NCI-H345 (cell line): ENCODE data around the gene USP2.

Source experiments
- DNase-seq: peaks from one replicate; lab custom pipeline; 2025; lab: John Stamatoyannopoulos, UW

Gene USP2

GRCh38 chr11:119381181-119381988 lies at the start of gene USP2:
USP2 (minus strand) TSS chr11:119381690; CDS start chr11:119373480, 8,210 bp downstream.
- DNase-seq = peak; percentile 96

DNA sequence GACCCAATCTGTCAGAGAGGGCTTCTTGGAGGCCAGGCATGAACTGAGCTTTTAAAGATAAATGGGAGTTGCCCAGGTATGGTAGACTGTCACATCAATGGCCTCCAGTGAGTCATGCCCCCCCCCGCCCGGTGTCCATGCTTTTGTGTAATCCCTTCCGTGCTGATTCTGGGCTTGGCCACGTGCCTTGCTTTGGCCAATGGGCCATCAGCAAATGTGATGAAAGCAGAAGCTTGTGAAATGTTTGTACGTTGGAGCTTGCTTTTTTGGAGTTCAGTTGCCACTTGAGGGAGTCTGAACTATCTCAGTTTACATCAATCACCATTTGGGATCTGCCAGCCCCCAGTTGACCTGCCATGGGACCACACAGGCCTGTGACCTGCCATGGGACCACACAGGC lies 45.8 kb upstream of the USP2 start:
- DNase-seq = no peak

DNA sequence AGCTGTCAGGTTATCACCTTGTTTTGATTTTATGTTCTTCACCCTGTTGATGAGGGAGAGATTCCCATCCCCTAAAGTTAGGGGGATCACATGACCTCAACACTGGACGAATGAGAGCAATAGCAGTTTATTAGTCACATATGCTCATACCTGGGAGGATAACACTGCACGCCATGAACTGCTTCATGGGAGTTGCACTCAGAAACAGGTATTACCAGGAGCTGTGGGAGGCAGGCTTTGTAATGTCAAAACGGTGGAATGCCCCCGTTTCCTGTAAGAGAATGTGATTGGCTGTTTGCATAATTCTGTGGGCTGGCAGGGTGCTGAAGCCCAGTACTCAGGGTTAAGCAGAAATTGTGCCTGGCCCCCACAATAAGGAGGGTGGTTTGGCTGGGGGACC lies 44.7 kb upstream of the USP2 start:
- DNase-seq = no peak

DNA sequence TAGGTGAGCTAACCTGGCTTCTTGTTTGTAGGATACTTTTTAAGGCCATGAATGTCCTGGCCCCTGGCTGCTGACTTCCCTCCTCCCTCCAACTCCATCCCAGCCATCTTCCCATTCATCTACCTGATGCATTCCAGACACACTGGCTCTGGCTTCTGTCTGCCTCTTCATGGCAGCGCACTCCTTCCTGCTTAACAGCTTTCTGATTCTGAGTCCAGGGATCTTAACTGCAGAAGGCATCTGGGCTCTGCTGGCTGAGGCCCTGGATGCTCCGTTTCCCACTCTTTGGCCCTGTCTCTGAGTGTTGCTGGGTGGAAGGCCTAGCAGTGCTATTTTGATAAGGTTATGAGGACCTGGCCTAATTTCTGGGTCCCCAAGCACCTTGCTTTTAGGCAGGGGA lies 43.3 kb upstream of the USP2 start:
- DNase-seq = no peak

GRCh38 chr11:119424276-119424675 lies 42.8 kb upstream of the USP2 start:
- DNase-seq = no peak

GRCh38 chr11:119423509-119424254 lies 42.2 kb upstream of the USP2 start:
- DNase-seq = no peak

GRCh38 chr11:119422809-119423508 lies 41.5 kb upstream of the USP2 start, which contains the start of gene THY1:
THY1 (minus strand) TSS chr11:119423172; CDS start chr11:119420905, 2,267 bp downstream.
- DNase-seq = no peak

DNA sequence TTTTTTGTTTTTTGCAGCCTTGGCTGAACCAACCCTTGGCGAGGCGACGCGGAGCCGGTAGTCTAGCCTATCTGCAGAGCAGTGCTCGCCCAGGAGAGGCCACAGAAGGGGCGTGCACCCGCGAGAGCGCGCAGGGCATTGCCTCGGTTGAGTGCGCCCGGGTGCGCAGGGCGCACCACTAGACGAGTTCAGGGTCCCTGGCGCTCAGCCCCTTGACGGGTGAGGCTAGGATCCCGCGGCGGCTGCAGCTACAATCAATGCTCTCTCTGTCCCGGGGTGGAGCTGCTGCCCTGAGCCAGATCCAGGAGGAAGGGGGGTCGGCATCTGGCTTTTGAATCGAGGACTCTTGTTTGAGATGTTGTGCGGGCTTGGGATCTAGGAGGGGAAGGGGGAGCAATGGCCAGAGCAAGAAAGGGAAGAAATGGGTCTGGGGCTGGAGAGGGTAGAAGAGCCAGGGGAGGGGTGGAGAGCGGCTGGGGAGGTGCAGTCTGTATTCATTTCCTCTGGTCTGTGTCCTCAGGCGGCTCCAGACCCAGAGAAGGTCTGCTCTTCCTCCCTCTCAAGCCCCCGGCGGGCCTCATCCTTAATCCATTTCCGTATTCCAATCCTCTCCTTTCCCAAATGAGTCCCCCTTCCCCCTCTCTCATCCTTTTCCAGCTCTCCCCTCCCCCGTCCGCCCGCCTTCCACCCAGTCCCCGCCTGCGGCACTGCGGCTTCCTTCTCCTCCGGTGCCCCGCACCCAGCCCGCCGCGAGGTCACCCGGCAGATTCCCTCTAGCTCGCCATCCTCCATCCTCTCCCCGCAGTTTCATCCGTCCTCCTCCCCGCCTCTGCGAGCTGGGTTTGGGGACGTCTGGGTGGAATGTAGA lies 40.7 kb upstream of the USP2 start:
- DNase-seq = no peak

- no peak for DNase-seq
Observed at GRCh38 chr11:119421351-119421750, 39.9 kb upstream of the USP2 start.

- DNase-seq = no peak
Observed at GRCh38 chr11:119420631-119421030, 39.1 kb upstream of the USP2 start.

DNA sequence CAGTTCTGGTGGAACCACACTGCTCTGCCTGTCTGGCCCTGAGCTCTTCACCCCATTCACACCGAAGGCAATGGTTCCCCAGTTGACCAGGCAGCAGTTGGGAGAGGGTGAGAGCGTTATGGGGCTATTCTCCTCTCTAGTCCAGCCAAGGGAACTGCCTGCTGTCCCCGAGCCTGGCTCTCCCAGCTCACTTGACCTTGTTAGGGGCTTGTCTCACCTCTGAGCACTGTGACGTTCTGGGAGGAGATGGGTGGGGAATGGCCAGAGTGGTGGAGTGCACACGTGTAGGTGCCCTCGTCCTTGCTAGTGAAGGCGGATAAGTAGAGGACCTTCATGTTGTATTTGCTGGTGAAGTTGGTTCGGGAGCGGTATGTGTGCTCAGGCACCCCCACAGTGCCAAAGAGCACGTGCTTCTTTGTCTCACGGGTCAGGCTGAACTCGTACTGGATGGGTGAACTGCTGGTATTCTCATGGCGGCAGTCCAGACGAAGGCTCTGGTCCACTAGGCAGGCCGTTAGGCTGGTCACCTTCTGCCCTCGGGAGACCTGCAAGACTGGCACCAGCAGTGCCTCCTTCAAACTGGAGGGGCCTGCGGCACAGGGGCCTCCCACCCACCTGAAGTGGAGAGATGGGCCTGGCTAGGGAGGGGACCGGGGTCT lies 38.5 kb upstream of the USP2 start:
- no peak for DNase-seq

DNA sequence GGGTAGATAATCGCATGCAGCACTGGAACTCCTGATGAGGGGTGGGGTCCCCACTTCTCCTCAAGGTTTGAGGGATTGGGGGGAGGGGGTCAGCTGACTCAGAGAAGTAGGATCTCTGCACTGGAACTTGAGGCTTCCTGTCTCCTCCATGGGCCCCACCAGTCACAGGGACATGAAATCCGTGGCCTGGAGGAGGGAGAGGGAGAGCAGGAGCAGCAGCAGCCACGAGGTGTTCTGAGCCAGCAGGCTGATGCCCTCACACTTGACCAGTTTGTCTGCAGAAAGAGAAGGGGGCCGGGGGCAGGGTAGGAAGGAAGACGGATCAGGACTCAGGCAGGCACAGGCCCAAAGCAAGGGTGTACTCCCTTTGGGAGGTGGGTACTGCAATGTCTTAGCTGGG lies 37.8 kb upstream of the USP2 start:
- DNase-seq = no peak

DNA sequence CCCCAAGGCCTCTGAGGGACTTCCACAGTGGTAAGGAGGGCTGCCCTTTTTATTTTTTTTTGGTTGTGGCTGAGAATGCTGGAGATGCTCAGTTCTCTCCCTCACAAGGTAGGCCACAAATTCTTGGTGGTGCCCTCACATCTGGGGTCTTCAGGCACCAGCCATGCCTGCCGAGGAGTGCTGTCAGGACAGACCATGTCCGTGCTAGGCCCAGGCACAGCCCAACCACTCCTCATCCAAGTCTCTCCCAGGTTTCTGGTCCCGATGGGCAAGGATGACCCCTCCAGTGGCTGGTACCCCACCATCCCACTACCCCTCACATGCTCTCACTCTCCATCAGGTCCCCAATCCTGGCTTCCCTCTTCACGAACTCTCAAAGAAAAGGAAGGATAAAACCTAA lies 37.3 kb upstream of the USP2 start:
- DNase-seq = no peak

GRCh38 chr11:119417726-119418540 lies 36.4 kb upstream of the USP2 start:
- no peak for DNase-seq

DNA sequence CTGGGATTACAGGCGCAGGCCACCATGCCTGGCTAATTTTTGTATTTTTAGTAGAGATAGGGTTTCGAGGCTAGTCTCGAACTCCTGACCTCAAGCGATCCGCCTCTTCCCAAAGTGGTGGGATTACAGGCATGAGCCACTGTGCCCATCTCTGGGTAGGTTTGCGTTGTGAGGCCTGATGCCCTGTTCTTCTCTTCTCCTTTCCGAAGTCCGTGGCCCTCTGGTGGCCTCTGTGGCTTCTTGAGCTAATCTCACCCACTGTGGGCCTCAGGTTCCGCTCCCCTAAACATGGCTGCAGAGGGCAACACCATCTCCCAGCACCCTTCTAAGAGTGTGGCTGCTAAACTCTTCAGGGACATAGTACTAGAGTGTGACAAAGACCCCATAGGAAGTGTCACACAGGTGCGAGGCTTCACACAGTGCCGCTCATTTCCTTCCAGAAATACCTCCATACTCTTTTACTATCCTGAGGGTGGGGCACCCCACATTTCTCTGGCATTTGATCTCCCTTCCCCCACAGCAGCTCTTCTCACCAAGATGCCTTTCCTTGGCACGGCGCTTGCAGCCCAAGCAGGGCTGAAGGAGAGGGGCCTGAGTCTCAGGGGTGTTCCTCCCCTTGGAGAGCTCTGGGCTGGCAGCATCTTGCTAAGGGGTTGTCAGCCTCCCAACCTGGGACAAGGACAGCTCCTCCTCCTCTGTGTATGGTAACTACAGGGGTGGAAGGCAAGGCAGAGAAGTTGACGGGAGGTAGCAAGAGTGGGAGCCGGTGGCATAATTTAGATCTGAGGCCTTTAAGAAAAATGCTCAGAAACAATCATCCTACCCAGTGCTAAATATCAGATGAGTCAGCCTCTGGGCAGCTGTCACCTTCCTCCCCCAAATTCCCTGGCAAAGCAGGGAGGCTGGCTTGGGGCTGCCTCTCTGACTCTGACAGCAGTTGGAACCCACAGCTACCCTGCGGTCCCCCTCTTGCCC lies 35.4 kb upstream of the USP2 start:
- DNase-seq = no peak

- no peak for DNase-seq
Observed at GRCh38 chr11:119415966-119416365, 34.5 kb upstream of the USP2 start.

DNA sequence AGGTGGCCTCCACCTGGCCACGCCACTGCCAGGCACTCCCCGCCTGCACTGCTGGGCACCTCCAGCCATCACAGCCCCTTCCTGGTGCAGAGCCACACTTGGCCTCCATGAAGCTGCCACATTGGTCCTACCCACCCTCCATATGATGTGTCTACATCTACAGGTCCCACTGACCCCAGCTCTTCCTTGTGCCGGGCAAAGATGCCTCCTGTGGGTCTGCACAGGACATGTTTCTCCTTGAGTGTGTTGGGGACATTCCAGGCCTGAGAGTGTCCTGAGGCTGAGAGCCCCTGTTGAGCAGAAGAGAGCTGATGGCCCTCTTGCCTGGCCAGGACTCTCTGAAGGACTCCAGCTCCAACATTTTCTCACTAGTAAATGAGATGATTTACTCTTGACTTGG lies 34.0 kb upstream of the USP2 start:
- DNase-seq = no peak

- DNase-seq = no peak
Observed at GRCh38 chr11:119414734-119415133, 33.2 kb upstream of the USP2 start.

DNA sequence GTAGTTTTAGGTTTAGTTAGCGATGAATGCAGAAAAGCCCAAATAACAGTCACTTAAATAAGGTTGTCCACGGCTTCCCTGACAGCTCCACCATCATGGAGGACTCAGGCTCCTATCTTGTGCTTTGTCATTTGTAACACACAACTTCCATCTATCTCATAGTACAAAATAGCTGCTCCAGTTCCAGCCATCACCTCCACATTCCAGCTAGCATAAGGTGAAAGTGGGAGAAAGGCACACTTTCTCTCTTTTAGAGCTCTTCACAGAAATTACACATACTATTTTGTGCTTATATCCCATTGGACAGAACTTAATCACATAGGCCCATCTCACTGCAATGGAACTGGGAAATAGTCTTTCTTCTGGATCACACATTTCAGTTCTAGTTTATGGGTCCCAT lies 32.8 kb upstream of the USP2 start:
- no peak for DNase-seq
